Measurements from ENCODE around the gene NKD1.

NKD1 gene

DNA sequence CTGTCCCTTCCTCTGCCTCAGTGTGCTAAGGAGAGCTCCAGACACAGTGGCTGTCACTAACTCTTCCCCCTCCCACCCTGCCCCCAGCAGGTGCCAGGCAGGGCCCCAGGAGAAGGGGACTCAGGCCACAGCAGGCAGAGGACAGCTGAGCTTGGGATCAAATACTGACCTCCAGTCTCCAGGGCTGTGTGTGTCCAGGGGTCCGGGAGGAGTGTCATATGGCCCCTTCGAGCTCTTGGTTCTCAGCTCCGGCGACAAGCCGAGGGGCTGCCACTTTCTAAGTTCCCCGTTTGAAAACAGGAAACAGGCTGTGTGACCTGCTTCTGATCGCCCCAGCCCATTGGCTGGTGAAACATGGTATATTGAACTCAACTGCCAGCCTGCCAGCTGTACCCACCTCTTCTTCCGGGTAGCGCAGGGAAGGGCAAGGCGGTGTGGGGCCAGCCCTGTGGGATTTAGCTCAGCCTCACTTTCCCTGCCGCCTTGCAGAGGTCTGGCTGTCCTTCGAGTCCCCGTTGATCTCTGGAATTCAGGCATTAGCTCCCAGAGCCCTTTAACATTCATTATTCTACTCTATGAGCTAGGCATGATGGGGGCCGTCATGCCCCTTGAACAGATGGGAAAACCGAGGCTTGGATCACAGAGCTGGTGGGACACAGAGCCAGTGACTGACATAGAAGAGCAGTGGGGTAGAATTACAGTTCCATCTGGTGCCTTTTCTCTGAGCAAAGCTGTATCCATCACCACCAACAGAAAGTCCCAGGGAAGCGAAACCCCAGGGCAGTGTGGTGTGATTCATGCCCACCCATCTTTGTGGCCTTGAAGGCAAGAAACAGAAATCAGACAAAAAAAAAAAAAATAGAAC, 133.1 kb downstream of the NKD1 start, which contains the start of gene SNX20:
Gene SNX20 (minus strand): TSS at position 292 of the 865 bp plus-strand sequence. CDS start 3,786 bp downstream, outside the sequence.
- FAIRE-seq (no peak), DNase-seq (ENCODE audit: insufficient read length, low spot score) (no peak)

DNA sequence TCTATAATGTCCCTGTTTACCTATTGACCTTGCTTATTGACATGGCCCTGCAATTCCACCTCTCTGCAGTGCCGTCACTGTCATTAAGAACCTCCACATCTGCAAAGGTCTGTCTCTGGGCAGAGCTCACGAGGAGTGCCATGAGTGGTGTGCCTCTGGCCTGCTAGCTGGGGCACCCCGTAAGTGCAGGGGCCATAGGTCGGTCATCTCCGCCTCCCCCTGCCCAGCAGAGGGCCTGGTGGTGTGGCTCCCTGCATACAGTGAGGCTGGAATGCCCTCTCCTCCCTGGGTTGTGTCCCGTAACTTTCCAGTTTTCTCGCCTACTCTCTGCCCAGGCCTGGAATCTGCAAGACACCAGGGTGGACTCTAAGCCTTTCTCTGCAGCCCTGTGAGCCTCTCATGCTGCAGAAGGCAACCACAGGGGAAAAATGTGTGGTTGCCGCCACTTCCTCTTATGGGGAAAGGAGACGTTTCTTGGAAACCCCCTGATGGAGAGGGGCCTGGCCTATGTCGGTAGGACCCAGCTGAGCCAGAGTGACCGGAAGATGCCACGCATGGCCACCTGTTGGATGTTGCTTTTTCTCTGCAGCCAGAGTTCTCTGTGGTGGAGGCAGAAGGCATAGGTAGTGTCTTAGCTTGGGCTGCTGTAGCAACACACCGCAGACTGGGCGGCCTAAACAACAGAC, 135.6 kb downstream of the NKD1 start:
- no peak for DNase-seq (ENCODE audit: insufficient read length, low spot score)
- no peak for FAIRE-seq

DNA sequence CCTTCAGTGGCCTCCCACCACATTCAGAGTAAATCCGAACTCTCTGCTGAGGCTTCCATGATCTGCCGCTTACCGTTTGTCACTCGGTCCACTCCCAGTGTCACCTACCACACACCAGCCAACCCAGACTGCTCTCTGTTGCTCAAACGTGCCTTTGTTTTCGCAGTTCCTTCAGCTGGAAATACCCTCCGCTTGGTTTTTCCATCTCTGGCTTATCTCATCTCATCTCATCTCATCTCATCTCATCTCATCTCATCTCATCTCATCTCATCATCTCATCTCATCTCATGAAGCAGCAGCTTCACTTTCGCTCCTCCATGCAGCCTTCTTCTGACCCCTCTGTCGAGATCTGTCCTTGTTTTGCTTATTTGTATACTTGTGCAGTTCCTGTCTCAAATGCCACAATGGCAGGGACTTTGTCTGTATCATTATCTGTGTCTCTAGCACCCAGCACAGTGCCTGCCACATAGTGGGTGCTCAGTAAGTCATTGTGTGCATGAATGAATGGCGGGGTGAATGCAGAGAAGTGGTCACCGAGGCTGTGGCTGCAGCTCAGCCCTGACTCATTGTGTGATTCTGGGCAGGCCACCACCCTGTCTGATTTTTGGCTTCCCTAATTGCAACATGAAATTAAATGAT, 136.7 kb downstream of the NKD1 start:
- FAIRE-seq (no peak), DNase-seq (ENCODE audit: insufficient read length, low spot score) (no peak)

DNA sequence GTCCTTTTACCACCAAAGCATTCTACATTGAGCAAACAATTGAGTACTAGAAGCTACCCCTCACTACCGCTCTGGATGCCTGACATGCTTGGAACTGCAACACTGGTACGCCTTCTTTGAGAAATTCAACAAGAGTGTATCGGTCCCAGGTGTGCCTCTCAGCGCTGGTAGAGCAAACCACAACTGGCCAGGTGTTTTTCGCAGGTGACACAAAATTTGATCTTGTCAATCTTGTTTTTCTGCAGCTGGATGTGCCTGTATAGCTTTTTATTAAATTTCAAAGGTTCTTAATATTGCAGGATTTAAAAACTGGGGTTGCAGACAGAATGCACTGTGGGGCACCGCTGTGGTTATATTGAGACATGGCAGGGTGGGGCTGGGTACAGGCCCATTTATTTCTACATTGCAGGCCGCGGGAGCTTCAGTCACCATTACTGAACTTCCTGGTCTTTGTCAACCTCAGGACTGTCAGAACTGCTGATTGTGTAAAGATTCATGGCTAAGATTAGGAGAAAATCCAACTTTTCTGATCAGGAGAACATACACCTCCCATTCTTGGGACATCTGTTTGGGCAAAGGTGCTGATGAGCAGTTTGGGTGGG, 137.4 kb downstream of the NKD1 start:
- no peak for FAIRE-seq

DNA sequence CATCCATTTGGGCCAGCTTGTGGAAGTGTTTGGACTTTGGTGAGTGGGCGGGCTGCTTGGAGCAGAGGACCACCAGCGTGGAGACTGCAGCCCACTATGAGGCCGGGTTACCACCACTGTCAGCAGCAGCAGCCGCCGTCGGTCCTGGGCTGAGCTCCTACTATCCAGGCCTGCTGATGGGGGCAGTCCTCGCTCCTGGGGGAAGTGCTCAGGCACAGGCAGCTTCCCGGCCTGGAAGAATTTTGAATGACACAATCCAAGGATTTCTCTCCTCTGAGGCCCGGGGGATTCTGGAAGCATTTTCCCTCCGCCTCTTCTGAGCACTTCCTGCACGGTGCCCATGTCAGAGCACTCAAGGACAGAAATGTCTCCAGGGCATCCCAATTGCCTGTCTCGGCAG, 139.9 kb downstream of the NKD1 start:
- no peak for FAIRE-seq
- DNase-seq (ENCODE audit: insufficient read length, low spot score) = no peak

More for the DNA sequence above, 137.4 kb downstream of the NKD1 start:
- DNase-seq (ENCODE audit: insufficient read length, low spot score) = no peak

DNA sequence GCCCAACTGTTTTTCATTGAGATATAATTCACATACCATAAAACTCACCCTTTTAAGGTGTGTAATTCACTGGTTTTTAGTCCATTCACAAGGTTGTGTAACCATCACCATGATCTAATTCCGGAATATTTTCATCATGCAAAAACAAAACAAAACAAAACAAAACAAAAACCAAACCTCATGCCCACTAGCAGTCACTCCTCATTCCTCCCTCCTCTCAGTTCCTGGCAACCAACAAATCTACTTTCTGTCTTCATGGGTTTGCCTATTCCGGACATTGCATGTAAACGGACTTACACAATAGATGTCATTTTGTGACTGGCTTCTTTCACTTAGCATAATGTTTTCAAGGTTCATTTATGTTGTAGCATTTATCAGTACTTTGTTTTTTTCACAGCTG, 140.7 kb downstream of the NKD1 start:
- FAIRE-seq = no peak
- no peak for DNase-seq (ENCODE audit: insufficient read length, low spot score)

DNA sequence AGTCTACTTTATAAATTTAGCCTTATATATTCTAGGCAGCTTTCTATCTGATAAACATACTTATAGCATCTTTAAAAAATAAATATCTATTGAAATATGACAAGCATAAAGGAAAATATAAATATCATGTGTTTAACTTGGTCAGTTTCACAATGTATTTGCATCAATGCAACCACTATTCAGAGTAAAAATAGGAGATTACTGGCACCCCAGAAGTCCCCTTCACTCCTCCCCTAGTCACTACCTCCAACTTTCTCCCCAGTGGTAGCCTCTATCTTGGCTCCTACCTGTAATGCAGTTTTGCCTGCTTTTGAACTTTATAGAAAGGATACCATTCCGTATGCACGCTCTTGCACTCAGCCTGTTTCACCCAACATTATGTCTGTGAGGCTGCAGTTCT, 142.0 kb downstream of the NKD1 start:
- DNase-seq (ENCODE audit: insufficient read length, low spot score) (no peak), FAIRE-seq (no peak)

DNA sequence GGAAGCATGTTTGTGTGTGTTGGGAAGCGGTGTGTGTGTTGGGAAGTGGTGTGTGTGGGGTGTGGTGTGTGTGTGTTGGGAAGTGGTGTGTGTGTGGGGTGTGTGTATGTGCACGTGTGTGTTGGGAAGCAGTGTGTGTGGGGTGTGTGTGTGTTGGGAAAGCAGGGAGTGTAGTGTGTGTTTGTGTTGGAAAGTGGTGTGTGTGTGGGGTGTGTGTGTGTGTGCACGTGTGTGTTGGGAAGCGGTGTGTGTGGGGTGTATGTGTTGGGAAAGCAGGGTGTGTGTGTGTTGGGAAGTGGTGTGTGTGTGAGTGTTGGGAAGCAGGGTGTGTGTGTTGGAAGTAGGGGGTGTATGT, 144.4 kb downstream of the NKD1 start:
- no peak for FAIRE-seq
- no peak for DNase-seq (ENCODE audit: insufficient read length, low spot score)

DNA sequence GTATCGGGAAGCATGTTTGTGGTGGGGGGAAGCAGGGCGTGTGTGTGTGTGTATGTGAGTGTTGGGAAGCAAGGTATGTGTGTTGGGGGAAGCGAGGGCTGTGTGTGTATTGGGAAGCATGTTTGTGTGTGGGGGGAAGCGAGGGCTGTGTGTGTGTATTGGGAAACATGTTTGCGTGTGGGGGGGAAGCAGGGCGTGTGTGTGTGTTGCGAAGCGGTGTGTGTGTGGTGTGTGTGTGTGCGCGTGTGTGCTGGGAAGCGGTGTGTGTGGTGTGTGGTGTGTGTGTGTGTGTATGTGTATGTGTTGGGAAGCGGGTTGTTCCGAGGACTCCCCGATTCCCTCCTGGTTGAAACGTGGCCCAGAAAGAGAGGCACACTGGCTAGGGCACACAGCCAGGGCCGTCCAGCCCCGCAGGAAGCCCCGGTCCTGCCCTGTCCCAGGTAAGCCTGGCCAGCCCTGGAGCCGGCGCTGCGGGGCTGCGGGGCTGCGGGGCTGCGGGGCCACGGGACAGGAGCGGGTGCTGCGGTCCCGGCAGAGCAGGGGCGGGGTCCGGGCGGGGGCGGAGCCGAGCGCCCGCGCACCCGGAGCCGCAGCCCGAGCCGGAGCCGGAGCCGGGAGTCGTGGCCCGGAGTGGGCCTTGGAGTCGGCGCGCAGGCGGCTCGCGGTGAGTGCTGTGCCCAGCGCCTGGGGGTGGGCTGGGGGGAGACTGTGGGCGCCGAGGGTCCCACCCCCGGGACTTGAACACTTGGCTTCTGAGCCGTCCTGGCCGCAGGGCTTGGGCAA, 145.0 kb downstream of the NKD1 start, which contains the start of gene NOD2:
Gene NOD2 (plus strand): TSS at position 608 of the 783 bp plus-strand sequence. CDS start 5,890 bp downstream, outside the sequence.
- DNase-seq (ENCODE audit: insufficient read length, low spot score) (no peak), FAIRE-seq (peak; percentile 81)

DNA sequence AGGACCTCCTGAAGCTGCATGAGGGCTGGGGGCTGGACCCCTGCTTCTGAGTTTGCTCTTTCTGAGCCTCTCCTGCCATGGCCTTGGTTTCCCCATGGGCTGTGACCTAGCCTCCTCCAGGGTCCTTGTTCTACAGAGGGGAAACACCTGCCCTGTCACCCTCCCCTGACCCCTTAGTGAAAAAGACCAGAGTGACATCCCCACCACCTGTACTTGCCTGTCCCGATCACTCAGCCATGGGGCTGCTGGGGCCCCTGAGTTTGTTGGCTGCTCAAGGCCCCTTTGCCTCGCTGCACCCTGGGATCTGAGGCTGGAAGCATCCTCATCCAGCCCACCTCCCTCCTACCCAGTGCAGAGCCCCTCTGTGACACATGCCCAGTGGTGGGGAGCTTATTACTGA, 146.0 kb downstream of the NKD1 start:
- FAIRE-seq = no peak
- no peak for DNase-seq (ENCODE audit: insufficient read length, low spot score)

DNA sequence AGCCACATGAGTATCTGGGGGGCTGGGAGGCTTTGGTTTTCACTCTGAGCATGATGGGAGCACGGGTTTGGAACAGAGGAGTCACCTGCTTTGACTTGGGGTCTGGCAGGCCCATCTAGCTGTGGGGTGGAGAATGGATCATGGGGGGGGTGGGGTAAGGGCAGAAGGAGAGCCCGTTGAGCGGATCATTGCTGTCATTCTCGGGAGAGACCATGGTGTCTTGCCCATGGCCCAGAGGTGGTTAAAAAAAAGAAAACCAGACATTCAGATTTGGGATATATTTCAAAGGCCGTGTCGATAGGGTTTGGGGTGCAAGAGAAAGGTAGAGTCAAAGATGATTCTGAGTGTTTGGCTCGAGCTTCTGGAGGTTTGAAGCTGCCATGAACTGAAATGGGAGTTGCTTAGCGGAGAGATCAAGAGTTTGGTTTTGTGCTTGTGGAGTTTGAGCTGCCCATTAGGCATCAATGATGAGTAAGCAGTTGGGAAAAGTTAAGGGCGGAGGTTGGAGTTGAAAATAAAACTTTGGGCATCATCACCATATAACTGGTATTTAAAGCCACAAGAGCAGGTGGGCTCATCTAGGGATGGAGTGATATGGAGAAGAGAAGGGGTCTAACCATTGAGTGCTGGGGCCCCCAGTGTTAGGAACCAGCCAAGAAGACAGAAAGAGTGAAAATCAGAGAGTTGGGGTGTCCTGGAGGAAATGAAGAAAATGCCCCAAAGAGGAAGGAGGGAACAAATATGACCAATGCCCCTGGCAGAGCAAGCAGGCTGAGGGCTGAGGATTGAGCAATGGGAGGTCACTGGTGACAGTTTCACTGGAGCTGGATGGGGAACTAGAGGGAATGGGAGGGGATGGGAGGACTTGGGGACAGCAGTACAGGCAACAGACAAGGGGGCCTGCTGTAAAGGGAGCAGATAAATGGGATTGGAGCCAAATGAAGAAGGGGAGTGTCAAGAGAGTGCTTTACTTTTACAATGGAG, 147.1 kb downstream of the NKD1 start:
- FAIRE-seq = no peak

DNA sequence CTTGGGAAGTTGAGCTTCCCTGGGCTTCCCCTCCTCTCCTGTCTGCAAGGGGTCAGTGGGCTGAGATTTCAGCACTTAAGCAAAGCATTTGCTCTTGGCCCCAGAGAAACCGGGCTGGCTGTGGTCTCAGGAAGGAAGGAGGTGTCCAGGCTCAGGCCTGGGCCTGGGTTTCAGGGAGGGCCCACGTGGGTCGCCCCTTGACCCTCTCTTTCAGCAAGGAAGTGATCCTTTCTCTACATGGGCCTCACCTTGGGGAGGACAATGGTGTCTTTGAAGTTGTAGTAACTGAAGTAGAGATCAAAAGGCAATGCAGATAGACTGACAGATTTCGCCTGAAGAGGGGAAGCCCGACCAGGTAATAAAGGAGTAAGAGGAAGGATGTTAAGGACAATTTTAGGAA, 147.9 kb downstream of the NKD1 start:
- DNase-seq (ENCODE audit: insufficient read length, low spot score) (no peak), FAIRE-seq (no peak)

More for the DNA sequence above, 147.1 kb downstream of the NKD1 start:
- DNase-seq (ENCODE audit: insufficient read length, low spot score) = no peak

DNA sequence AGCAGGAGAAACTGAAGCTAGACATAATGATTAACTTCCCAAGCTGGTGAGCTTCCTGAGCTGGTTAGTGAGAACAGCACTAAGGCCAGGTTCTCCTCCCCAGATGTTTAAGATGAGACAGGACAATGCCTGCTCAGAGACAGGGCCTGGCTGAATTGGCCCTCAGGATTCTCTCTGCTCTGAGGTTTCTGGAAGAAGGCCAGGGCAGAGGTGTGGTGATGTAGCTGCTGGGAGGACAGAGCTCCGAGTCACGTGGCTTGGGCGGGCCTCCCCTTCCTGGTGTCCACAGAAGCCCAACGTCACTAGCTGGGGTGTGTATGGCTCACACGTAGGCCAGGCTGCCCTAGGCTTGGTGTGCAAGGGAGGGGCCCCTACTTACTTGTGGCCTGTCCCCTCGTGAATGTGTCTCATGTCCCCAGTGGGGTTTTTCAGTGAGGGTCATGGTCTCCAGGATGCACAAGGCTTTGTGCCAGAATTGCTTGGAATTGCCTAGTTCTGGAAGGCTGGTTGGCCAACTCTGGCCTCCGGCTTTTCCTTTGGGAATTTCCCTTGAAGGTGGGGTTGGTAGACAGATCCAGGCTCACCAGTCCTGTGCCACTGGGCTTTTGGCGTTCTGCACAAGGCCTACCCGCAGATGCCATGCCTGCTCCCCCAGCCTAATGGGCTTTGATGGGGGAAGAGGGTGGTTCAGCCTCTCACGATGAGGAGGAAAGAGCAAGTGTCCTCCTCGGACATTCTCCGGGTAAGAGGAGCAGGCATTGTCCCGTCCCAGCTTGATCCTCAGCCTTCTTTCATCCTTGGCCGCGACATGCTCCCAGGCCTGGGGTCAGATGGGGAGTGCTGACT, 148.6 kb downstream of the NKD1 start:
- no peak for FAIRE-seq
- peak; percentile 24 for DNase-seq (ENCODE audit: insufficient read length, low spot score)

DNA sequence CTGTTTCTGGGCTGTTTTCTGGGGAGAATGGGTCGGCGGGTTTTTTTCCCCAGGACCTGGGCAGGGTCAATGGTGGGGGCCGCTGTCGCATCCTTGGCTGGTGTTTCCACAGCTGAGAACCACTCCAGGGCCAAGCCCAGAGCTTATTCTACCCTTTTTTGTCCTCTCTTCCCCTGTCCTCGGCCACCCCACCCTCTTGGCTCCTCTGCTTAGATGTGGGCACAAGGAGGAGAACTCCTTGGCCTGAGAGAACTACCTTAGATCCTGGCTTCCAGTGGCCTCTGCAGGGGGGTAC, 149.2 kb downstream of the NKD1 start:
- DNase-seq (ENCODE audit: insufficient read length, low spot score) (no peak), FAIRE-seq (no peak)

DNA sequence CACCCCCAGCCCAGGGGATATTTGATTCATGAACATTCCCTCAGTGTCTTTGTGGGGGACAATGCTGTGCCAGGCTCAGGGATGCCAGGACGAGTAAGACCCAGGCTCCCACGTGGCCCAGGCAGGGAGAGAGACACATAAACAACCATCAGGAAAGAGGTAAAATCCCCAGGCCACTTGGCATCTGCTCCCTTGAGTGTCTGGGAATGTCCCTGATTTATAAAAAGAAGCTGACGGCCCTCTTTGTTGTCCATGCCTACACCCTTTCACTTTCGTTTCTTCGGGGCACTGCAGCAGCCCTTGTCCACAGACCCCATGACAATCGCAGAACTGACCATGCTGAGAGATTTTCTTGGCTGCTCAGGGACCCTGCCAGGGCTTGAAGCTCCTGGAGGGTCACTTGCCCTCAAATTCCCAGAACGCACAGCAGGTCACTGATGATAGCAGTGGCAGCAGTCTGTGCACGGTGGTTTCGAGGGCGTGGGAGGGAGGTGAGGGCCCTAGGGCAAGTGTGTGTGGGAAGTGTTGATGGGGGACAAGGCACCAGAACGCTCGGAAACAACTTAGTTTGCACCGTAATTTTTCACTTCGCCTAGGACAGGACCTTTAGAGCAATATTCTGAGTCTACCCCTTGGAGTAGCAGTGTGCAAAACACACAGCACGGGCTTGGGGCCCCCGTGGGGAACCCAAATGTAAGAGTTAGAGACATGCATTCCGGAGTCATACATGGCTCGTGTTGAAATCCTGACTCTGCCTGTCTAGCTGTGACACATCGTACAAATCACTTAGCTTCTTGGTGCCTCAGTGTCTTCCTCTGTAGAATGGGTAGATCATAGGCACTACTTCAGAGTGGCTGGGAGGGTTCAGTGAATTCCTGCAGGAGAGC, 149.9 kb downstream of the NKD1 start:
- FAIRE-seq (no peak), DNase-seq (ENCODE audit: insufficient read length, low spot score) (no peak)

Data from HTR-8/SVneo (cell line).